ENCODE results near the gene SORCS3. TPM values are rescaled to one million over a fixed set of nuclear protein-coding genes. Genes with fewer than 3 reads are reported as not detected.

The SORCS3 gene
- total and polyA plus RNA-seq, 2 experiments from 2014 or later = not detected

DNA sequence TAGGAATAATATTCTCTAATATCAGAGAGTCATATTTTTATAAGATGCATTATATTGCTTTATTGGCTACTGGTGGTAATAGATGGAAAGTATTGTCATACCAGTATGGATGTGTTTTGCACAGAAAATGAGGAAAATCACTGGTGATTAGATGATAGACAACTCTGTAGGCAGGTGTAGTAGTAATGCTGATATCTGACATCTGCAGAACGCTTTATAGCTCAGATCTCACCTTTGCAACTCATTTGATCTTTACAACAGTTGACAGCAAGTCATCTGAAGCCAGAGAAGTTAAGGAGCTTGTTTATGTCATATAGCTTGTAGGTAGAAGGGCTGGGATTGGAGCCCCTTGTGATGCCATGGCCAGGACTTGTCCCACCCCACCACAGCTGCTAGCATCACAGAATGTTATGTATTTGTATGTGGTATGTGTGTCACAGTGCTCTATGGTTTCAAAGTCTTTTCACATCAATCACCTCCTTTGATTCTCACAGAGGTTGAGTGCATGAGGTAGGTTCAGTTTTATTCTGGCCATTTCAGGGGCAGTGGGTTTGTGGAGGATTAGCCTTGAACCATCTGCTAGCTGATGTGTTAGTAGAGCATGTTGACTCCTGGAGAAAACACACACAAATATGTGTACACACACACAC is 140.0 kb downstream of the SORCS3 start:
- WGBS, 2 experiments (ENCODE audit: low coverage in 1 of 2, low lambda C conversion rate in 2 of 2, missing lambda C conversion rate in 2 of 2) = 11 to 14% methylated on average over 1 of the region's 1 CpG
- in situ Hi-C loops (cut with MboI) = no loop called here
- TF ChIP-seq EZH2 (IDR thresholded peaks at IDR 0.05; ENCODE audit: insufficient read depth, poor library complexity, severe bottlenecking) (no peak), EZH2phosphoT487 (IDR thresholded peaks at IDR 0.05; ENCODE audit: insufficient read depth, low read depth) (no peak)

DNA sequence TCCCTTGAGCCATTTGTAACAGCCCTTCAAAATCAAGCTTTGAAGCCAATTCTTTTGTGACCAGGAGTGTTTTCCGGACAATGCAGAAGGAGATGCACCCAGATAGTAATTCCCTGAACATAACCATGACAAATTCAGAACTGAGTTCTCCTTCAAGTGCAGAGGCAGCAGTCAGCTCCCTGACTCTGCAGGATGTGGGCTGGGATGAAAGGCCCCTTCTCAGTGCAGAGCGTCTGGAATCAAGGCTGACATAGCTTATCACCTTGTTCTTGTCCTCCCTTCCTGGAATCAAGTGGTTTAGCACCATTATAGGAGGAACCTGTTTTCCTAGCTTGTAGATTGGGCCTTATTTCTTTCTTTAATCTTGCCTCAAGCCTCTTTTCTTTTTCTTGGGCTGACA is 143.4 kb downstream of the SORCS3 start:
- Histone ChIP-seq H3K27me3 (replicated peaks; ENCODE audit: insufficient read depth) (no peaks in the 10 kb centered on the region), H3K4me2 (ENCODE audit: unreplicated experiment) (no peak overlapping the region), H3K79me2 (ENCODE audit: insufficient read depth) (no peaks in the 10 kb centered on the region), H3F3A (ENCODE audit: insufficient read depth) (no peaks in the 10 kb centered on the region), H3K27ac (no peak overlapping the region), H3K9ac (no peak overlapping the region), H3K4me1 (ENCODE audit: insufficient read depth) (no peaks in the 10 kb centered on the region), H3K9me2 (ENCODE audit: insufficient read depth) (no peaks in the 10 kb centered on the region), H3K36me3 (ENCODE audit: low read depth) (no peaks in the 10 kb centered on the region), H4K20me1 (ENCODE audit: insufficient read depth) (no peaks in the 10 kb centered on the region), H2AFZ (no peak overlapping the region), H3K9me3 (ENCODE audit: low read depth) (no peaks in the 10 kb centered on the region), H3K4me3 (no peak overlapping the region)
- WGBS, 2 experiments (ENCODE audit: low coverage in 1 of 2, low lambda C conversion rate in 2 of 2, missing lambda C conversion rate in 2 of 2) = 37 to 58% methylated on average over 2 of the region's 2 CpGs
- TF ChIP-seq EZH2 (IDR thresholded peaks at IDR 0.05; ENCODE audit: insufficient read depth, poor library complexity, severe bottlenecking) = no peak
- TF ChIP-seq EZH2phosphoT487 (IDR thresholded peaks at IDR 0.05; ENCODE audit: insufficient read depth, low read depth) = no peak
- in situ Hi-C loops (cut with MboI) = no loop called here
- no peak for DNase-seq

More for the DNA sequence above, 140.0 kb downstream of the SORCS3 start:
- Histone ChIP-seq H2AFZ (no peak overlapping the region), H3F3A (ENCODE audit: insufficient read depth) (no peaks in the 10 kb centered on the region), H3K4me1 (ENCODE audit: insufficient read depth) (no peaks in the 10 kb centered on the region), H3K9me3 (ENCODE audit: low read depth) (no peaks in the 10 kb centered on the region), H3K79me2 (ENCODE audit: insufficient read depth) (no peaks in the 10 kb centered on the region), H3K27me3 (replicated peaks; ENCODE audit: insufficient read depth) (no peaks in the 10 kb centered on the region), H3K9me2 (ENCODE audit: insufficient read depth) (no peaks in the 10 kb centered on the region), H3K36me3 (ENCODE audit: low read depth) (no peaks in the 10 kb centered on the region), H3K4me2 (ENCODE audit: unreplicated experiment) (no peak overlapping the region), H3K27ac (no peak overlapping the region), H3K4me3 (no peak overlapping the region), H4K20me1 (ENCODE audit: insufficient read depth) (no peaks in the 10 kb centered on the region), H3K9ac (no peak overlapping the region)
- DNase-seq = no peak

DNA sequence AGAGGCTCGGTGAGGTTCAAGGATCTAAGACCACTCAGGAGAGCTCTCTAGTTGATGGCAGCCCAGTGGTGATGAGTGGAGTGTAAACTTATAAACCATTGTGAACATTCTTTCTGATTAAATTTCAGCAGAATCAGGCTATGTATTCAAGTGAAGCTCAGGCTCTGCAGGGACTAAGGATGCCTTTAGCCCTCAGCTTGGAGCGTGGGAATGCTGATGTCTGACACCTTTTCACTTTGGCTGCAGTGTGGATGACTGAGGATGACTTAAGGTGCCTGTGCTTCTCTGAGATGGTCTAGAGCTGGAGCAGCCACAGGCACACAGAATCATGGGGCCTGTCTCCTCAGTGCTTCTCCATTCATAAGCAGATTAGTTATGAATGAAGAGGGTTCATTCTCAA is 150.4 kb downstream of the SORCS3 start:
- Histone ChIP-seq H3K9me3 (ENCODE audit: low read depth) (no peaks in the 10 kb centered on the region), H3K4me2 (ENCODE audit: unreplicated experiment) (no peak overlapping the region), H3K9ac (no peak overlapping the region), H4K20me1 (ENCODE audit: insufficient read depth) (no peaks in the 10 kb centered on the region), H3K27me3 (replicated peaks; ENCODE audit: insufficient read depth) (no peaks in the 10 kb centered on the region), H3K79me2 (ENCODE audit: insufficient read depth) (no peaks in the 10 kb centered on the region), H3K9me2 (ENCODE audit: insufficient read depth) (no peaks in the 10 kb centered on the region), H3K27ac (no peak overlapping the region), H3K36me3 (ENCODE audit: low read depth) (no peaks in the 10 kb centered on the region), H2AFZ (no peak overlapping the region), H3K4me1 (ENCODE audit: insufficient read depth) (no peaks in the 10 kb centered on the region), H3K4me3 (no peak overlapping the region), H3F3A (ENCODE audit: insufficient read depth) (no peaks in the 10 kb centered on the region)
- in situ Hi-C loops (cut with MboI) = no loop called here
- WGBS, 2 experiments (ENCODE audit: low coverage in 1 of 2, low lambda C conversion rate in 2 of 2, missing lambda C conversion rate in 2 of 2) = 13 to 20% methylated on average over 2 of the region's 2 CpGs
- DNase-seq = no peak
- TF ChIP-seq EZH2 (IDR thresholded peaks at IDR 0.05; ENCODE audit: insufficient read depth, poor library complexity, severe bottlenecking) (no peak), EZH2phosphoT487 (IDR thresholded peaks at IDR 0.05; ENCODE audit: insufficient read depth, low read depth) (no peak)

DNA sequence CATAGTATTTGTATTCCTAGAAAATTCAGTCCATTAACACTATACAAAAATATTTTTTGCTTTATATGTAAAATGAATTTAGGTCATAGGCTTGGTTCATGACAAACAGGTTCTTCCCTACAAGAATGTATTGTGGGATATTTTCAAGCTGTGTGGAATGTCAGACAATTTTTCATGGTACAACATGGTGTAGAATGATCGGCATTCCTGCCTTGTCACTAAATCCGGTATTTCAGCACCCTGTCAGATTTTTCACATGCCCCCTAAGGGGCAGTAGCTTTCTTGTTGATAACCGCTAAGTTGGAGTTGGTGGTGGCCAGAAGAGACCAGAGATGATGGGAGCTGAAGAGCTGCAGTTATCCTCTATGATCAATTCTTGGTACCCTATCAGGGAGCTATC is 154.3 kb downstream of the SORCS3 start:
- Histone ChIP-seq H4K20me1 (ENCODE audit: insufficient read depth) (no peaks in the 10 kb centered on the region), H3K9me3 (ENCODE audit: low read depth) (no peaks in the 10 kb centered on the region), H3K79me2 (ENCODE audit: insufficient read depth) (no peaks in the 10 kb centered on the region), H3K36me3 (ENCODE audit: low read depth) (no peaks in the 10 kb centered on the region), H3K4me3 (no peak overlapping the region), H3K27me3 (replicated peaks; ENCODE audit: insufficient read depth) (no peaks in the 10 kb centered on the region), H3K4me2 (ENCODE audit: unreplicated experiment) (no peak overlapping the region), H2AFZ (no peak overlapping the region), H3K9ac (no peak overlapping the region), H3F3A (ENCODE audit: insufficient read depth) (no peaks in the 10 kb centered on the region), H3K27ac (no peak overlapping the region), H3K4me1 (ENCODE audit: insufficient read depth) (no peaks in the 10 kb centered on the region), H3K9me2 (ENCODE audit: insufficient read depth) (no peaks in the 10 kb centered on the region)
- DNase-seq = no peak
- TF ChIP-seq EZH2phosphoT487 (IDR thresholded peaks at IDR 0.05; ENCODE audit: insufficient read depth, low read depth) (no peak), EZH2 (IDR thresholded peaks at IDR 0.05; ENCODE audit: insufficient read depth, poor library complexity, severe bottlenecking) (no peak)
- 60 to 62% methylated on average over 3 of the region's 3 CpGs for WGBS, 2 experiments (ENCODE audit: low coverage in 1 of 2, low lambda C conversion rate in 2 of 2, missing lambda C conversion rate in 2 of 2)
- in situ Hi-C loops (cut with MboI) = no loop called here
